ENCODE results near the gene SLC35B1. TPM values are rescaled to one million over a fixed set of nuclear protein-coding genes. Genes with fewer than 3 reads are reported as not detected.

SLC35B1 gene
- total and polyA plus RNA-seq, 2 donors (not counting 3 experiments of a cell fraction or from before 2014, with no cell fraction given), result 87.0 to 142 TPM

GRCh38 chr17:49694847-49695697 lies 12.7 kb downstream of the SLC35B1 start:
- peaks cover 0 to under 1% of the 10 kb centered on the region in 2 experiments for H3K36me3 ChIP-seq (ENCODE audit: control insufficient read depth in 2 of 2, extremely low read depth in 1 of 2, insufficient read depth in 2 of 2, low read length in 2 of 2)
- H3K4me2 ChIP-seq (ENCODE audit: insufficient read depth, low read length), result no peak overlapping the region
- no peak overlapping the region for H3K4me3 ChIP-seq (replicated peaks in 1 of 3; ENCODE audit: insufficient read depth in 1 of 3, low read depth in 1 of 3, low read length in 3 of 3)
- H2AFZ ChIP-seq (ENCODE audit: low read depth, low read length), result peak overlapping the region; percentile 37
- BruUV-seq (replicated peaks), result no TSS peak
- FAIRE-seq (peak; percentile 94), DNase-seq (ENCODE audit: low read depth, low spot score) (peak; percentile 31)
- no peaks in the 10 kb centered on the region for H3K9me3 ChIP-seq (replicated peaks; ENCODE audit: control insufficient read depth, insufficient read depth, low read length)
- no peaks in the 10 kb centered on the region for H3K27me3 ChIP-seq (ENCODE audit: control insufficient read depth in 2 of 2, insufficient read depth in 2 of 2, low read length in 2 of 2)
- H3K79me2 ChIP-seq (ENCODE audit: control insufficient read depth, insufficient read depth, low read length), result no peaks in the 10 kb centered on the region
- no peak overlapping the region for H3K27ac ChIP-seq (ENCODE audit: insufficient read depth, low read depth, low read length)
- TF ChIP-seq FOS (IDR thresholded peaks at IDR 0.05; ENCODE audit: borderline replicate concordance, insufficient read depth, low read length) (no peak), CTCF (IDR thresholded peaks at IDR 0.05; ENCODE audit: extremely low read depth in 1 of 2, insufficient read depth in 1 of 2, low read depth in 1 of 2, low read length in 2 of 2) (peak; percentile 77 to 92)
- POLR2A ChIA-PET, result interaction anchor here (0.6 kb wide), 1 partner anchor 11 kb away, joined by 11 read pairs; no protein-coding TSS in a partner anchor
- CTCF ChIA-PET, result interaction anchor here (0.9 to 24.3 kb wide), 15 partner anchors 8 to 139 kb away, joined by 3 to 786 read pairs (median 6); partner anchors contain the start of genes NXPH3 and SLC35B1
- no peaks in the 10 kb centered on the region for H3K9me1 ChIP-seq (replicated peaks; ENCODE audit: control insufficient read depth, extremely low read depth, insufficient read depth, low read length)
- H4K20me1 ChIP-seq (replicated peaks; ENCODE audit: control insufficient read depth, extremely low read depth, insufficient read depth, low read length), result no peaks in the 10 kb centered on the region
- intact Hi-C loops (cut with micrococcal nuclease) (loop anchor here (1.0 kb wide), 2 partner anchors 120 to 127 kb away; partner anchors contain the start of gene NXPH3), dilution Hi-C loops (cut with MboI; ENCODE audit: extremely low pct_ligation_motif_present, low sequenced_read_pairs) (no loop called here)
- H3K4me1 ChIP-seq (ENCODE audit: control insufficient read depth, extremely low read depth, insufficient read depth, low read length), result peaks cover 16% of the 10 kb centered on the region
- H3K9ac ChIP-seq (replicated peaks; ENCODE audit: extremely low read depth, insufficient read depth, low read length), result no peak overlapping the region

- no peak overlapping the region for H3K27ac ChIP-seq (ENCODE audit: insufficient read depth, low read depth, low read length)
- no peaks in the 10 kb centered on the region for H4K20me1 ChIP-seq (replicated peaks; ENCODE audit: control insufficient read depth, extremely low read depth, insufficient read depth, low read length)
- no peaks in the 10 kb centered on the region for H3K79me2 ChIP-seq (ENCODE audit: control insufficient read depth, insufficient read depth, low read length)
- no peak for TF ChIP-seq EZH2 (IDR thresholded peaks at IDR 0.05; ENCODE audit: borderline replicate concordance, low read depth, low read length, severe bottlenecking)
- TF ChIP-seq CTCF (IDR thresholded peaks at IDR 0.05; ENCODE audit: extremely low read depth in 1 of 2, insufficient read depth in 1 of 2, low read depth in 1 of 2, low read length in 2 of 2), result no peak
- no peak for TF ChIP-seq JUN (IDR thresholded peaks at IDR 0.05; ENCODE audit: borderline replicate concordance, insufficient read depth, insufficient read length, low read depth)
- no peak for TF ChIP-seq POLR2A (IDR thresholded peaks at IDR 0.05; ENCODE audit: low read depth, low read length)
- no peak for TF ChIP-seq MYC (IDR thresholded peaks at IDR 0.05; ENCODE audit: low read depth, low read length)
- no peak for TF ChIP-seq GATA2 (IDR thresholded peaks at IDR 0.05; ENCODE audit: insufficient read depth, insufficient read length, low read depth, low read length)
- no peak for TF ChIP-seq POLR2AphosphoS5 (IDR thresholded peaks at IDR 0.05; ENCODE audit: insufficient read depth, low read depth, low read length)
- TF ChIP-seq FOS (IDR thresholded peaks at IDR 0.05; ENCODE audit: borderline replicate concordance, insufficient read depth, low read length), result no peak
- no peak for TF ChIP-seq MAX (IDR thresholded peaks at IDR 0.05; ENCODE audit: insufficient read depth, insufficient read length)
- no peaks in the 10 kb centered on the region for H3K36me3 ChIP-seq (ENCODE audit: control insufficient read depth in 2 of 2, extremely low read depth in 1 of 2, insufficient read depth in 2 of 2, low read length in 2 of 2)
- no peaks in the 10 kb centered on the region for H3K27me3 ChIP-seq (ENCODE audit: control insufficient read depth in 2 of 2, insufficient read depth in 2 of 2, low read length in 2 of 2)
- no peak overlapping the region for H3K9ac ChIP-seq (replicated peaks; ENCODE audit: extremely low read depth, insufficient read depth, low read length)
- ChIA-PET CTCF (interaction anchor here (24.3 kb wide), 1 partner anchor 122 kb away, joined by 786 read pairs; the partner anchor contains the start of gene NXPH3), POLR2A (no interaction called here)
- DNase-seq (ENCODE audit: low read depth, low spot score) (no peak), FAIRE-seq (no peak)
- intact Hi-C loops (cut with micrococcal nuclease) (no loop called here), dilution Hi-C loops (cut with MboI; ENCODE audit: extremely low pct_ligation_motif_present, low sequenced_read_pairs) (no loop called here)
- peaks cover 34% of the 10 kb centered on the region for H3K4me1 ChIP-seq (ENCODE audit: control insufficient read depth, extremely low read depth, insufficient read depth, low read length)
- peak overlapping the region; percentile 41 for H2AFZ ChIP-seq (ENCODE audit: low read depth, low read length)
- no peak overlapping the region for H3K4me2 ChIP-seq (ENCODE audit: insufficient read depth, low read length)
- H3K9me3 ChIP-seq (replicated peaks; ENCODE audit: control insufficient read depth, insufficient read depth, low read length), result no peaks in the 10 kb centered on the region
- H3K4me3 ChIP-seq (replicated peaks in 1 of 3; ENCODE audit: insufficient read depth in 1 of 3, low read depth in 1 of 3, low read length in 3 of 3), result no peak overlapping the region
- BruUV-seq (replicated peaks), result no TSS peak
- H3K9me1 ChIP-seq (replicated peaks; ENCODE audit: control insufficient read depth, extremely low read depth, insufficient read depth, low read length), result no peaks in the 10 kb centered on the region
Measured at GRCh38 chr17:49692751-49693150, 15.0 kb downstream of the SLC35B1 start.

All from endothelial cell of umbilical vein (primary cell).